ENCODE data around the gene WNT2.
"Not testable (repeated sequence)": the region's sequence is repeated elsewhere in the genome, so short reads cannot be mapped to it uniquely, and the experiment has no call there.

WNT2 gene

GRCh38 chr7:117270371-117270770 lies 52.5 kb downstream of the WNT2 start:
- Mint-ChIP-seq H3K27me3 (peaks cover 18 to 35% of the 10 kb centered on the region in 2 donors), H3K27ac (no peak overlapping the region), H3K36me3 (ENCODE audit: insufficient read depth) (no peaks in the 10 kb centered on the region), H3K9me3 (no peaks in the 10 kb centered on the region), H3K4me1 (ENCODE audit: low read depth in 2 of 2) (no peaks in the 10 kb centered on the region), H3K4me3 (no peak overlapping the region)
- DNase-seq (no peak), ATAC-seq (replicated peaks) (no peak)

GRCh38 chr7:117269886-117270285 lies 53.0 kb downstream of the WNT2 start:
- Mint-ChIP-seq H3K9me3 (no peaks in the 10 kb centered on the region), H3K4me3 (no peak overlapping the region), H3K27me3 (peaks cover 18 to 31% of the 10 kb centered on the region in 2 donors), H3K27ac (no peak overlapping the region), H3K36me3 (ENCODE audit: insufficient read depth) (no peaks in the 10 kb centered on the region), H3K4me1 (ENCODE audit: low read depth in 2 of 2) (no peaks in the 10 kb centered on the region)
- DNase-seq (no peak), ATAC-seq (replicated peaks) (no peak)

GRCh38 chr7:117269417-117269816 lies 53.4 kb downstream of the WNT2 start:
- ATAC-seq (replicated peaks) (no peak), DNase-seq (no peak)
- H3K27me3 Mint-ChIP-seq, result peaks cover 18 to 26% of the 10 kb centered on the region in 2 donors
- H3K4me3 Mint-ChIP-seq, result no peak overlapping the region
- H3K27ac Mint-ChIP-seq, result no peak overlapping the region
- H3K4me1 Mint-ChIP-seq (ENCODE audit: low read depth in 2 of 2), result no peaks in the 10 kb centered on the region
- H3K36me3 Mint-ChIP-seq (ENCODE audit: insufficient read depth), result no peaks in the 10 kb centered on the region
- no peaks in the 10 kb centered on the region for H3K9me3 Mint-ChIP-seq

- DNase-seq (no peak), ATAC-seq (replicated peaks) (no peak)
- Mint-ChIP-seq H3K4me1 (ENCODE audit: low read depth in 2 of 2) (no peaks in the 10 kb centered on the region), H3K27ac (no peak overlapping the region), H3K36me3 (ENCODE audit: insufficient read depth) (no peaks in the 10 kb centered on the region), H3K27me3 (peaks cover 0 to 6% of the 10 kb centered on the region in 2 donors), H3K9me3 (peaks cover 0 to 2% of the 10 kb centered on the region in 2 donors), H3K4me3 (no peak overlapping the region)
These were observed 58.1 kb downstream of the WNT2 start for GRCh38 chr7:117264716-117265115.

GRCh38 chr7:117262546-117262945 lies 60.3 kb downstream of the WNT2 start:
- Mint-ChIP-seq H3K36me3 (ENCODE audit: insufficient read depth) (no peaks in the 10 kb centered on the region), H3K4me1 (ENCODE audit: low read depth in 2 of 2) (no peaks in the 10 kb centered on the region), H3K27me3 (peaks cover 0 to 11% of the 10 kb centered on the region in 2 donors), H3K9me3 (peaks cover 0 to 2% of the 10 kb centered on the region in 2 donors), H3K4me3 (no peak overlapping the region), H3K27ac (no peak overlapping the region)
- DNase-seq (no peak), ATAC-seq (replicated peaks) (no peak)

- no peak for ATAC-seq (replicated peaks)
- no peak for DNase-seq
- Mint-ChIP-seq H3K36me3 (ENCODE audit: insufficient read depth) (no peaks in the 10 kb centered on the region), H3K4me1 (ENCODE audit: low read depth in 2 of 2) (no peaks in the 10 kb centered on the region), H3K27me3 (peaks cover 10 to 24% of the 10 kb centered on the region in 2 donors), H3K9me3 (peaks cover 0 to 2% of the 10 kb centered on the region in 2 donors), H3K27ac (no peak overlapping the region), H3K4me3 (no peak overlapping the region)
These were observed 63.2 kb downstream of the WNT2 start for GRCh38 chr7:117259615-117260014.

- no peak for ATAC-seq (replicated peaks)
- Mint-ChIP-seq H3K4me3 (no peak overlapping the region), H3K4me1 (ENCODE audit: low read depth in 2 of 2) (no peaks in the 10 kb centered on the region), H3K27me3 (peaks cover 34 to 39% of the 10 kb centered on the region in 2 donors), H3K9me3 (peaks cover 0 to 3% of the 10 kb centered on the region in 2 donors), H3K36me3 (ENCODE audit: insufficient read depth) (no peaks in the 10 kb centered on the region), H3K27ac (no peak overlapping the region)
- DNase-seq, result no peak
These were observed 71.2 kb downstream of the WNT2 start for GRCh38 chr7:117251687-117252086.

- peaks cover 32 to 35% of the 10 kb centered on the region in 2 donors for H3K27me3 Mint-ChIP-seq
- no peaks in the 10 kb centered on the region for H3K4me1 Mint-ChIP-seq (ENCODE audit: low read depth in 2 of 2)
- H3K36me3 Mint-ChIP-seq (ENCODE audit: insufficient read depth), result no peaks in the 10 kb centered on the region
- no peak overlapping the region for H3K27ac Mint-ChIP-seq
- ATAC-seq (replicated peaks), result no peak
- peaks cover 0 to 3% of the 10 kb centered on the region in 2 donors for H3K9me3 Mint-ChIP-seq
- DNase-seq, result no peak
- H3K4me3 Mint-ChIP-seq, result no peak overlapping the region
These were observed 72.1 kb downstream of the WNT2 start for GRCh38 chr7:117250801-117251200.

GRCh38 chr7:117250245-117250644 lies 72.6 kb downstream of the WNT2 start:
- Mint-ChIP-seq H3K4me3 (no peak overlapping the region), H3K36me3 (ENCODE audit: insufficient read depth) (no peaks in the 10 kb centered on the region), H3K4me1 (ENCODE audit: low read depth in 2 of 2) (no peaks in the 10 kb centered on the region), H3K27ac (no peak overlapping the region), H3K9me3 (peaks cover 0 to 3% of the 10 kb centered on the region in 2 donors), H3K27me3 (peaks cover 26 to 37% of the 10 kb centered on the region in 2 donors)
- no peak for DNase-seq
- ATAC-seq (replicated peaks), result no peak

- peaks cover 24 to 32% of the 10 kb centered on the region in 2 donors for H3K27me3 Mint-ChIP-seq
- DNase-seq (no peak), ATAC-seq (replicated peaks) (no peak)
- no peak overlapping the region for H3K27ac Mint-ChIP-seq
- peaks cover 0 to 3% of the 10 kb centered on the region in 2 donors for H3K9me3 Mint-ChIP-seq
- no peak overlapping the region for H3K4me3 Mint-ChIP-seq
- H3K4me1 Mint-ChIP-seq (ENCODE audit: low read depth in 2 of 2), result no peaks in the 10 kb centered on the region
- H3K36me3 Mint-ChIP-seq (ENCODE audit: insufficient read depth), result no peaks in the 10 kb centered on the region
These were observed 73.2 kb downstream of the WNT2 start for GRCh38 chr7:117249696-117250095.

GRCh38 chr7:117248829-117249228 lies 74.0 kb downstream of the WNT2 start:
- DNase-seq, result no peak
- ATAC-seq (replicated peaks), result no peak
- no peak overlapping the region for H3K4me3 Mint-ChIP-seq
- no peaks in the 10 kb centered on the region for H3K4me1 Mint-ChIP-seq (ENCODE audit: low read depth in 2 of 2)
- no peaks in the 10 kb centered on the region for H3K36me3 Mint-ChIP-seq (ENCODE audit: insufficient read depth)
- no peak overlapping the region for H3K27ac Mint-ChIP-seq
- peaks cover 0 to 3% of the 10 kb centered on the region in 2 donors for H3K9me3 Mint-ChIP-seq
- peaks cover 21 to 31% of the 10 kb centered on the region in 2 donors for H3K27me3 Mint-ChIP-seq

- Mint-ChIP-seq H3K4me1 (ENCODE audit: low read depth in 2 of 2) (no peaks in the 10 kb centered on the region), H3K36me3 (ENCODE audit: insufficient read depth) (peaks cover 4% of the 10 kb centered on the region), H3K27ac (no peak overlapping the region), H3K4me3 (no peak overlapping the region), H3K27me3 (peaks cover 25 to 32% of the 10 kb centered on the region in 2 donors), H3K9me3 (peaks cover 0 to 3% of the 10 kb centered on the region in 2 donors)
- DNase-seq (no peak), ATAC-seq (replicated peaks) (no peak)
These were observed 75.0 kb downstream of the WNT2 start for GRCh38 chr7:117247809-117248208.

- H3K4me3 Mint-ChIP-seq; DNase-seq; H3K9me3 Mint-ChIP-seq; H3K36me3 Mint-ChIP-seq (ENCODE audit: insufficient read depth); H3K27ac Mint-ChIP-seq; H3K4me1 Mint-ChIP-seq (ENCODE audit: low read depth in 2 of 2); ATAC-seq (replicated peaks): not testable (repeated sequence)
- H3K27me3 Mint-ChIP-seq, result peaks cover 21 to 33% of the 10 kb centered on the region in 2 donors
These were observed 77.2 kb downstream of the WNT2 start for GRCh38 chr7:117245703-117246102.

GRCh38 chr7:117243390-117243789 lies 79.5 kb downstream of the WNT2 start:
- H3K4me3 Mint-ChIP-seq, result no peak overlapping the region
- DNase-seq (no peak), ATAC-seq (replicated peaks) (no peak)
- no peak overlapping the region for H3K27ac Mint-ChIP-seq
- no peaks in the 10 kb centered on the region for H3K4me1 Mint-ChIP-seq (ENCODE audit: low read depth in 2 of 2)
- peaks cover 4% of the 10 kb centered on the region for H3K36me3 Mint-ChIP-seq (ENCODE audit: insufficient read depth)
- no peaks in the 10 kb centered on the region for H3K9me3 Mint-ChIP-seq
- H3K27me3 Mint-ChIP-seq, result peaks cover 35 to 52% of the 10 kb centered on the region in 2 donors

- Mint-ChIP-seq H3K36me3 (ENCODE audit: insufficient read depth) (peaks cover 4% of the 10 kb centered on the region), H3K4me1 (ENCODE audit: low read depth in 2 of 2) (no peaks in the 10 kb centered on the region), H3K27me3 (peaks cover 35 to 58% of the 10 kb centered on the region in 2 donors), H3K27ac (no peak overlapping the region), H3K4me3 (no peak overlapping the region), H3K9me3 (no peaks in the 10 kb centered on the region)
- ATAC-seq (replicated peaks) (no peak), DNase-seq (no peak)
These were observed 81.8 kb downstream of the WNT2 start for GRCh38 chr7:117241088-117241487.
